Adipocyte (in vitro differentiated cells): ENCODE data around the gene CMKLR1.

Experiments used
- DNase-seq: peaks from one replicate; pipeline ENCODE4 v3.0.0-alpha.2; 2015; ENCODE audit warnings: low read depth
- H3K27me3 ChIP-seq: replicated peaks from 2 replicates; pipeline ENCODE4 v1.7.0; 2013; ENCODE audit warnings: mild to moderate bottlenecking, low read length, moderate library complexity; ENCODE audit not compliant: control insufficient read depth, insufficient read depth
- H3K36me3 ChIP-seq: 2 replicates; pipeline ENCODE4 v1.7.0; 2013; ENCODE audit warnings: low read length, mild to moderate bottlenecking, moderate library complexity; ENCODE audit not compliant: control insufficient read depth, insufficient read depth, severe bottlenecking
- H3K4me1 ChIP-seq: 2 replicates; pipeline ENCODE4 v1.7.0; 2013; ENCODE audit warnings: mild to moderate bottlenecking, low read length, moderate library complexity; ENCODE audit not compliant: control insufficient read depth, insufficient read depth
- H3K4me3 ChIP-seq: 2 replicates; pipeline ENCODE4 v1.7.0; 2013; ENCODE audit warnings: mild to moderate bottlenecking, low read length, moderate library complexity
- H3K9ac ChIP-seq: 2 replicates; pipeline ENCODE4 v1.7.0; 2013; ENCODE audit warnings: mild to moderate bottlenecking, low read length, moderate library complexity
- H3K9me3 ChIP-seq: 2 replicates; pipeline ENCODE4 v1.7.0; 2013; ENCODE audit warnings: mild to moderate bottlenecking, low read length, moderate library complexity; ENCODE audit not compliant: control insufficient read depth

Gene CMKLR1

DNA sequence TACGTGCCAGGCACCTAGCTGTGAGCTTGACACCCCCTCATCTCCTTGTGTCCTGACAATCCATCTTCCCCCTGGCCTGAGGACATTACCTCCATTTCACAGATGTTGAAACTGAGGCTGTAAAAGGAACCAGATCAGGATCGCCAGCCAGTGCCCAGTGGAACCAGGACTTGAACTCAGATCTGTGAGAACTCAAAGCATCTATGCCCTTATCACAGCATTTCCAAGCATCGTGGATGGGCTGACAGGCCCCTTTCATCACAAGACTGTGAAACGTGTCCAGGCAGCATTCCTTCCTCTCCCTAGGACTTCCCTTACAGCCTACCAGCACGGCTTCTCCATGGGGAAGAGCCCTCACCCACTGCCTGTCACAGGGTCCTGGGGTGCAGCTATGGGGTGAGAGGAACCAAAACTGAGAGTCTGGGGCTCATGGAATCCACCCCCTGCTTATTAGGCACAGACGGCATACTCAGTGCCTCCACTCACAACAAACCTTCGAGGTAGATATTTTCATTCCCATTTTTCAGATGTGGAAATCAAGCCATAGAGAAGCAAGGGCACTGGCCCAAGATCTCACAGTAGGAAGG lies 26.9 kb downstream of the CMKLR1 start:
- Histone ChIP-seq H3K4me1 (peaks cover 24% of the 10 kb centered on the region), H3K9me3 (no peaks in the 10 kb centered on the region), H3K4me3 (no peak overlapping the region), H3K27me3 (no peaks in the 10 kb centered on the region), H3K9ac (no peak overlapping the region), H3K36me3 (no peaks in the 10 kb centered on the region)
- no peak for DNase-seq

DNA sequence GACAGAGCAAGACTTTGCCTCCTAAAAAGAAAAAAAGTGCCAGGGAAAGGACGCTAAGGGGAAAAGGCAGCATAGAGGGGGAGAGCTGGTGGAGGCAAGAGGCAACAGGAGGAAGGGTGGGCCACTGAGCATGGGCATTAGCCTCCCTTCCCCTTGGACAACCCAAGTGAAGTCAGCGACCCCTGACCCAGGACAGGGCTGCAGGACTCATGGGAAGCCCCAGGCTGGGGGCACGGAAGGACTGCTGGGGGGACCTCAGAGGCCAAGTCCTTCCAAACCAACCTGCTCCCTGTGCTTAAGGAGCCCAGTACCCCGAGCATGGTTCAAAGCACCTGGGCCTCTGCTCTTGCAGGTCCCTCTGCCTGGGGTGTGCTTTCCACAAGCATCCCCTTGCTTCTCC lies 27.5 kb downstream of the CMKLR1 start:
- H3K4me1 ChIP-seq = peaks cover 29% of the 10 kb centered on the region
- DNase-seq = no peak
- no peaks in the 10 kb centered on the region for H3K36me3 ChIP-seq
- H3K4me3 ChIP-seq = no peak overlapping the region
- no peaks in the 10 kb centered on the region for H3K27me3 ChIP-seq
- H3K9me3 ChIP-seq = no peaks in the 10 kb centered on the region
- H3K9ac ChIP-seq = no peak overlapping the region

DNA sequence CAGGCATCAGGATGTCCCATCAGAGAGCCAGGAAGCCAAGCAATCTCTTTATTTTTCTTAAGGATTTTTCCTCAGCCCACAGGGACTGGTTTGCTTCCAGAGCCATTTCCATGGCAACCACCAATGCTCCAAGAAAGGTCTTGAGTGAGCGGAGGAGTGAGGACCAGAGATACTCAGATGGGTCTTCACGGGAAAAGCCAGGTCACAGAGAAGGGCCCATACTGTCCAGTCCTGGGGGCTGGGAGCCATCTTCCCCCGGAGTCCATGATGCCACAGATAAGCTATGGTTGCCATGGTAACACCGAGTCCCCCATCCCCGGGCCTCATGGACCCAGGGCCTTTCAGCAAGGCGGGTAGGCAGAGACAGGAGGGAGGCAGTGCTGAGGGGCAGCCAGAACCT lies 28.6 kb downstream of the CMKLR1 start:
- Histone ChIP-seq H3K9ac (no peak overlapping the region), H3K4me1 (peaks cover 40% of the 10 kb centered on the region), H3K4me3 (no peak overlapping the region), H3K9me3 (no peaks in the 10 kb centered on the region), H3K36me3 (no peaks in the 10 kb centered on the region), H3K27me3 (no peaks in the 10 kb centered on the region)
- DNase-seq = peak; percentile 37

DNA sequence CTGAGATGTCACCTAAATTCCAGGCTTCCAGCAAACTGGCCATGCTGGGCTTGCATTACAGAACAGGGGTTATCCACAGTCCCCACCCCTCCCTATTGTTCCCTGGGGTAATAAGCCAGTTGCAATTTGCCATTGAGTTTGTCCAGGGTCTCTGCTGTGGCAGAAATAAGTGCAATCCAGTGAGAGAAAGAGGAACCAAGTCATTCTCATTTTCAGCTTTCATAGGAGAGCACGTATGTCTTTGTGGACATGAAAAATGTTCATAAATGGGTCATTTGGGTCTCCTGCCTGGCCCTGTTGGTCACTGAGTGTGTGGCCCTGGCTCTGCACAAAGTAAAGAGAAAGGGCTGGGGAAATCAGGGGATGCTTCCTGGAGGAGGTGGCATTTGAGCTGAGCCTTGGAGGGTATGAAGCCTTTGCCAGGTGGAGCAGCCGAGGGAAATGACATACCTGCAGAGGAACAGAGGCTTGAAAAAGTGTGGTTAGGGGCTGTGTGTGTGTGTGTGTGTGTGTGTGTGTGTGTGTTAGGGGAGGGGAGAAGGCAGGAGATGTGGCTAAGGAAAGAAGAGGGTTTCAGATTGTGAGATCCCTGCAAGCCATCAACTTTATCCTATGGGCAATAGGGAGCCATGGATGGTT lies 29.3 kb downstream of the CMKLR1 start:
- DNase-seq = no peak
- H3K9me3 ChIP-seq = no peaks in the 10 kb centered on the region
- no peak overlapping the region for H3K9ac ChIP-seq
- no peaks in the 10 kb centered on the region for H3K36me3 ChIP-seq
- H3K27me3 ChIP-seq = no peaks in the 10 kb centered on the region
- H3K4me3 ChIP-seq = no peak overlapping the region
- peaks cover 47% of the 10 kb centered on the region for H3K4me1 ChIP-seq

DNA sequence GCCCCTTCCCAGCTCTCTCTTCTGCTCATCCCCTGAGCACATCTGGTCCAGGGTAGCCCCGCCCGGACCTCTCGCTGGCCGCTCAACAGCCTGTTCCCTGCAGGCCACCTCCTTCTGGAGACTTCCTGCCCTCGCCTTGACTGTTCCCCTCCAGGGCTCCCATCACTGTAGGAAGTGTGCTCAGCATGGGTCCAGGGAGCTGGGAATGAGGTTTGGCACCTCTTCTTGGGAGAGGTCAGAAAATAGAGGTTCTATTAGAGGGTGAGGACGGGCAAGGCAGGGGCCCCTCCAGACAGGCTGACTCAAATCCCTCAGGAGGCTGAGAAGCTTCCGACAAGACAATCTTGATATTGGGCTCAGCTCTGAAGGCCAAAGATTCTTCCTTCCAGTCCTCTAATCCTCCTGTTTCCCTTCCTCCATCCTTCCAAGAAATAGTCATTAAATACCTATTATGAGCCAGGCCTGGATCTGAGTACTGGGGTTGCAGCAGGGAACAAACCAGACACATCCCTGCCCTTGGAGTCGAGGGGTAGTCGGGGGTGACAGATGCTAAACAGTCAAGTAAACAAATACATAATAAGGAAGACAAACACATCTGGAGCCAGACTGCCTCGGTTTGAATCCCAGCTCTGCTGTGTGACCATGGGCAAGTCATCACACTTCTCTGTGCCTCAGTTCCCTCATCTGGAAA lies 30.6 kb downstream of the CMKLR1 start:
- no peaks in the 10 kb centered on the region for H3K36me3 ChIP-seq
- H3K4me1 ChIP-seq = peaks cover 60% of the 10 kb centered on the region
- H3K27me3 ChIP-seq = no peaks in the 10 kb centered on the region
- no peaks in the 10 kb centered on the region for H3K9me3 ChIP-seq
- DNase-seq = no peak
- H3K4me3 ChIP-seq = no peak overlapping the region
- no peak overlapping the region for H3K9ac ChIP-seq

DNA sequence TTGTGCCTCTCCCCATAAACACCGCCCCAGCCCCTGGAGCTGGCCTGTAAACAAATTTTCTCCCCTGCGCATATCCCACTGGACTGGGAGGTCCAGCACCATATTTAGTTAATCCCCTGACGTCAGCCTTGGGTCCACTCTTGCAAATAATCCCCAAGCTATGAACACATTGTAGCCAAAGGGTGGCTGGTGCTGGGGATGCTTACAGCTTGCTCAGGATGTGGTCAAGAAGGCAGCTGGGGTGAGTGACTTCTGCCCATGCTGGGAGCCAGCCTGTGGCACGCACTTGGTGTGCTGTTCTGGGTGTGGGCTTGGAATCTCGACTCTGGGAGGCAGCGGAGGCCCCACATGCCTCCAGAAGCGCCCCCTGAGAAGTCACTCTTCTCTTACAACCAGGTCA lies 32.1 kb downstream of the CMKLR1 start:
- Histone ChIP-seq H3K9ac (no peak overlapping the region), H3K4me1 (peaks cover 62% of the 10 kb centered on the region)

DNA sequence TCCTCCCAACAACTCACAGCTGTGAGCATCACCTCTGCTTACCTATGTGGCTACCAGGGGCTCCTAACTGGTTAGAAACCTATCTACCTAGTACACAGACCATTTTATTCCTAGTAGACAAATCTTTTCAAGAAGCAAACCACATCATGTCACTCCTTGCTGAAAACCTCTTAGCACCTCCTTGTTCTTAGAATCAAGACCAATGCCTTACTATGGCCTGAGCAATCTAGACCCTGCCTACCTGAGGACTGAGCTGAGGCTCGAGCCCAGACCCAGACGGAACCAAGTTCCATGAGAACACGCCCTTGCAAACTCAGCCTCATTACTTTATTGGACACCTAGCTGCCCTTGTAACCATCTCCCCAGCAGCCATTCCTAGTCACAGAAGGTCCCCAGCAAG lies 32.6 kb downstream of the CMKLR1 start:
- Histone ChIP-seq H3K27me3 (no peaks in the 10 kb centered on the region), H3K4me1 (peaks cover 62% of the 10 kb centered on the region), H3K9me3 (no peaks in the 10 kb centered on the region), H3K36me3 (no peaks in the 10 kb centered on the region), H3K9ac (no peak overlapping the region), H3K4me3 (no peak overlapping the region)
- no peak for DNase-seq

More for the DNA sequence above, 32.1 kb downstream of the CMKLR1 start:
- H3K4me3 ChIP-seq = no peak overlapping the region
- peak; percentile 93 for DNase-seq
- no peaks in the 10 kb centered on the region for H3K9me3 ChIP-seq
- H3K27me3 ChIP-seq = no peaks in the 10 kb centered on the region
- no peaks in the 10 kb centered on the region for H3K36me3 ChIP-seq

DNA sequence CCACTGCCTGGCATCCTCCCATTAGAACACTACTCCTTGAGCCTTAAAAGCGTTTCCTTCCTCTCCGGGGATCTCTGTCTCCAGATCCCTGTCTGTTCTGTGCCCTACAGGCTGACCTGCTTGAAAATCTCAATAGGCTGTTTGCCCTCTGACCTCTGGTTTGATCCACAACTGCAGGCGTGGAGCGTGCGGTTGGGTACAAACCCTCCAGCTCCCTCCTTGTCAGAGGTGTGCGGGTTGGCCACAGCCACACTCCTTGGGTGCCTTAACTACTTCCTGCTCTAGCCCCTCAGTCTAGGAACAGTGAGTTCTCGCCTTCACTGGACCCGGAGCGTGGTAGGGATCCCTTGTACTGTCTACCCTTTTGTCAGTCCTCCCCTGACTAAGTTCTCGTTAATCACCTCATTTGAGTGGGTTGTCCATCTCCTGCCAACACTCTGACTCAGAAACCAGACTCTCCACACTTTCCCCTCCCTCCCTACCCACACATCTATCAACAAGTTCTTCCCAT lies 33.1 kb downstream of the CMKLR1 start:
- Histone ChIP-seq H3K4me3 (peak overlapping the region; percentile 72), H3K36me3 (no peaks in the 10 kb centered on the region), H3K9me3 (no peaks in the 10 kb centered on the region), H3K4me1 (peaks cover 62% of the 10 kb centered on the region), H3K27me3 (no peaks in the 10 kb centered on the region), H3K9ac (peak overlapping the region; percentile 84)
- DNase-seq = peak; percentile 73

DNA sequence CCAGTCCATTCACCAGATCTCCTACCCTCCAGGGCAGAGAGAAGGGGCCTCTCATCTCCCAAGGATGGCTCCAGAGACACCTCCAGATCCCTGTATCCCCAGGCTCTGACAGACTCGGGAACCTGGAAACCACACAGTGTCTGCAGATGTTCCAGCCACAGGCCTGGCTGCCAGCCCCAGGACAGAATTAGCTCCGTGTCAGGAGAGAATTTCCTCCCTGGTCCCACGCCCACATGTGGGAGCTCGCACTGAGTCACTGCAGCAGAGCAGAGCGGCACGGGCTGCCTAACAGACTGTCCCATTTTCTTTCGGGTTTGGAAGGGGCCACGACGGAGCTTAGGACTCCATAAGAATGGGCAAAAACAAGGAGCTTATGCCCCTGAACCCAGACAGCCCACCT lies 33.6 kb downstream of the CMKLR1 start:
- peak overlapping the region; percentile 72 for H3K4me3 ChIP-seq
- H3K27me3 ChIP-seq = no peaks in the 10 kb centered on the region
- peak; percentile 97 for DNase-seq
- peaks cover 65% of the 10 kb centered on the region for H3K4me1 ChIP-seq
- H3K36me3 ChIP-seq = no peaks in the 10 kb centered on the region
- H3K9me3 ChIP-seq = no peaks in the 10 kb centered on the region
- peak overlapping the region; percentile 84 for H3K9ac ChIP-seq

DNA sequence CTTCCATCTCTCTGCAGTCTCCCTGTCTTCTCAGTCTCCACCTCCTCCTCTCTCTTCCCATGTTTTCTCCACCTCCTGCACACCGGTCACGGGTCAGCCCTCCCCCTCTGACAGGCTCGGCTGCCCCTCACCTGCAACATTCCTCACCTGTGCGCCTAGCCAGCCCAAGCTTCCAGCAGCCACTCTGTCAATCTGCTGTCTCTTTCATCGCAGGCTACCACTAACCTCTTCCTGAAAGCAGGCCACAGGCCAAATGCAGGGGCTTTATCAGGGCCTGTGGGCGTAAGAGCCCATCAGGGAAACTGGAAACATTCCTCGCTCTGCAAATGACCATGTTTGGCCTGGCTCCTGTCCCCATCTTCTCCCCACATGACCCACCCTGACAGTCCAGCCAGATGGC lies 34.5 kb downstream of the CMKLR1 start:
- Histone ChIP-seq H3K4me1 (peaks cover 72% of the 10 kb centered on the region), H3K27me3 (no peaks in the 10 kb centered on the region), H3K9ac (no peak overlapping the region), H3K9me3 (no peaks in the 10 kb centered on the region), H3K36me3 (no peaks in the 10 kb centered on the region), H3K4me3 (no peak overlapping the region)
- no peak for DNase-seq

DNA sequence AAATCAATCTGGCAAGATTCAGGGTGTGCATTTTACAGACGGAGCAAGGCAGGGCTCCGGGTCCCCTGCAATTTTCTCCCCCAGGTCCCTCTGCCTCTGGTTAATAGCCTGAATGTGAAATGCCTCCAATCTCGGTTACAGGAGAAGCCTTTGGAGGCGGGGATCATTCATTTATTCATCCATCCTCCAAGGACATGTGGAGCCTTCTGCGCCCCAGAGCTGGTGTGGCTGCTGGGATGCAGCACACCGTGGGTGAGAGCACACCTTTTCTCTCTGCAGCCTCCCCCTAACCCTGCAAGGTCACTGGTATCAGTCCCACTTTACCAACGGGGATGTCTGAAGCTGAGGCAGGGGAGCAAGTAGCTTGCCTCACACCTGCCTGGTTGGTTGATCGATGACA lies 35.4 kb downstream of the CMKLR1 start:
- no peaks in the 10 kb centered on the region for H3K36me3 ChIP-seq
- H3K9ac ChIP-seq = peak overlapping the region; percentile 11
- no peaks in the 10 kb centered on the region for H3K9me3 ChIP-seq
- DNase-seq = no peak
- no peak overlapping the region for H3K4me3 ChIP-seq
- H3K4me1 ChIP-seq = peaks cover 69% of the 10 kb centered on the region
- no peaks in the 10 kb centered on the region for H3K27me3 ChIP-seq
